GM21390 (cell line): ENCODE measurements around the gene VPS54.
"Not testable (repeated sequence)": the region's sequence is repeated elsewhere in the genome, so short reads cannot be mapped to it uniquely, and the experiment has no call there.

Experiments used
- ATAC-seq: cut with Tn5 transposase; IDR thresholded peaks from one replicate; pipeline ENCODE4 v1.9.1; 2021; ENCODE audit not compliant: unreplicated experiment

Gene VPS54

DNA sequence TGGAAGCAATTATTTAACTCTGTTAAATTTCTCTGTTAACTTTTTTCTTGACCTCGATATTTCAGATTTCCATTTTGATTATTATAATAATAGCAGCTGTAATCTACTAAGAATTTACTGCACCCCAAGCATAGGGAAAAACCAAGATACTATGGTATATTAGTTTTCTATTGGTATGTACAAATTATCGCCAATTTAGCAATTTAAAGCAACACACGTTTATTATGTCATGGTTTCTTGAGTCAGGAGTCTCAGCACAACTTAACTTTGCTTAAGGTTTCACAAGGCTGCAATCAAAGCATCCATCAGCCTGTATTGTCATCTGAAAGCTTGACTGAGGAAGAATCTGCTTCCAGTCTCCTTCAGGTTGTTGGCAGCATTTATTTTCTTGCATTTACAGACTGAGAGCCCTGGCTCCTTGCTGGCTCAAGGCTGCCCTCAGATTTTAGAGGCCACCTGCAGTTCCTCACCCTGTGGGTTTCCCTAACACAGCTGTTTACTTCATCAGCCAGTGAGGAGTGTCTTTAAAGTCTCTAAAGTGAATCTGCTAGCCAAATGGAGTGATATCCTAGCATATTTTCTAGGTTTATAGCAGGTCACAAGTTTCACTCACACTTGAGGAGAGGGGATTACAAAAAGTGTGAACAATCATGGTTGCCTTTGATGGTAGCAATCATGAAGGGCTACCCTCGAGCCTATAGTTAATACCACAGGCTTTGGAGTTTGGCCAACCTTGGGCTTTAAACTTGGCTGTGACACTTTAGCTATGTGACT is 4.4 kb upstream of the VPS54 start:
- no peak for ATAC-seq

- ATAC-seq, result no peak
Measured at GRCh38 chr2:64021578-64021977, 2.4 kb upstream of the VPS54 start.

GRCh38 chr2:64019975-64020528 is 824 bp upstream of the VPS54 start:
- no peak for ATAC-seq

DNA sequence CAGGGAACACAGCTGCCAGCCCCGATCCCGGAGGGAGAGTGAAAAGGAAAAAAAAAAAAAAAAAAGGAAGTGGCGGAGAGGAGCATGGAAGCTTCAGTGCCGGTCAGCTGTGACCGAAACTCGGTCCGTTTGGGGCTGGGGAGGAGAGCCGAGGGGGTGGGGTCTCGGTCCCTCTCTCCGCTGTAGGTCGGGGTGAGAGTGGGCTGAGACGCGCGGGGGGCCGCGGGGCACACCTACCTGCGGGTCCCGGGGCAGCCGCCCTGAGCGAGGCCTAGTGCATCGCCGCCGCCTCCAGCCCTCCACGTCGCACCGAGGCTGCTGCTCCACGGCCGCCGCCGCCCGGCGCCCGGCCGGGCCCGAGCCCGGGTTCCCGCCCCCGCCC is 536 bp downstream of the VPS54 start:
- peak; percentile 55 for ATAC-seq

GRCh38 chr2:64017811-64018700 is 1.2 kb downstream of the VPS54 start:
- ATAC-seq, result peak; percentile 13

- ATAC-seq, result no peak
Measured at GRCh38 chr2:64015898-64016297, 3.3 kb downstream of the VPS54 start.

DNA sequence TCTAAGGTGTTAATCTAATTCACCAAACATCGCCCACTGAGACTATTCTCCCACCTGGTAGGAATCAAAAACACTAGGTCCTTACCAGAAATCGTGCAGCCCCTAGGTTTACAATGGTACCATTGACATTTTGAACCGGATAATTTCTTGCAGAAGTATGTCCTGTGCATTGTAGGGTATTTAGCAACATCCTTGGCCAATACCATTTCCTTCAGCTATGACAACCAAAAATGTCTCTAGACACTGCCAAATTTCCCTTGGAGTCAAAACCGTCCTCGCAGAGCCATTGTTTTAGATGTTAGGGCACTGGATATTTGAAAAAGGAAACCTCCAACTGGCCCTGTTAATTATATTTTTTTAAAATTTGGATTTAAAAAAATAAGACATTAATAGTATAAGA is 3.8 kb downstream of the VPS54 start:
- ATAC-seq, result no peak

DNA sequence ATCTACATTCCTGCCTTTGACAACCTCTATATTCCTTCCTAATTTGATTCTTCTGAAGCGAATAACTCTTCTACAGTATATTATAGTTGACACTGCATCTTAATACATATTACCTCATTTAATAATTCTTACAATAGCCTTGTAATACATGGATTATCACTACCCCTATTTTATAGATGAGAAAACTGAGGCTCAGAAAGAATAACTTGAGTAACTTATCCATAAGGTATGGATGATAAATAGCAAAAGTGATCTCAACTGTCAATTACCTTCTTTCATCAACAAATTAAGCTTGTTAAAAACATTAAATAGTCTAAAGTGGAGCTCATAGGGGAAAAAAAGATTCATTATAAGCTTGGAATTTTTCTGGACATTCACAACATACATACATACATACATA is 4.6 kb downstream of the VPS54 start:
- ATAC-seq, result no peak

GRCh38 chr2:64013053-64013452 is 6.2 kb downstream of the VPS54 start:
- ATAC-seq, result no peak

GRCh38 chr2:64012115-64012514 is 7.1 kb downstream of the VPS54 start:
- ATAC-seq, result no peak

DNA sequence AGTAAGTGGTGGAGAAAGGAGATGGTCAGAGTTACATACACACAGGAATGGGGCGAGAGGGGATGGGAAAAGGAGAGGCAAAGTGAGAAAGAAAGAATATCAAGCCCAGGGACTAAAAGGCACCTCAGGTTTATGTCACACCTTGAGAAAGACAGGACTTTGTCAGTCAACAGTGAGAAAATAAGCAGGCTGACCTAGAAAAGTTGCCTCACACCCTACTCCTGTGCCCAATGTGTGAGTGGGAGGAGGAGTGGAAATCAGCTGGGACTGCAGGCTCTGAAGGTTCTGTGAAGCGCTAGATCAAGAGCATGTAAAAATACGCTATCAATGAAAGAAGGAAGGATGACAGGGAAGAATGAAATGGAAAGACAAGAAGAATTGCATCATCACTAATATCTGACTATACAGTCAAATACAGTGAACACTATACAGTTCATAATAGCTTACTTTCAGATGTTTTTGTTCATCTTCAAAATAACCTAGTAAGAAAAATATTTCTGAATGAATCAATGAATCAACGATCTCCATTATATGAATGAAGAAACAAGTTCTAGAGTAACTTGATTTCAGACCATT is 10.7 kb downstream of the VPS54 start:
- ATAC-seq, result no peak

- no peak for ATAC-seq
Measured at GRCh38 chr2:64007924-64008323, 11.3 kb downstream of the VPS54 start.

GRCh38 chr2:64005707-64006356 is 13.4 kb downstream of the VPS54 start:
- no peak for ATAC-seq

DNA sequence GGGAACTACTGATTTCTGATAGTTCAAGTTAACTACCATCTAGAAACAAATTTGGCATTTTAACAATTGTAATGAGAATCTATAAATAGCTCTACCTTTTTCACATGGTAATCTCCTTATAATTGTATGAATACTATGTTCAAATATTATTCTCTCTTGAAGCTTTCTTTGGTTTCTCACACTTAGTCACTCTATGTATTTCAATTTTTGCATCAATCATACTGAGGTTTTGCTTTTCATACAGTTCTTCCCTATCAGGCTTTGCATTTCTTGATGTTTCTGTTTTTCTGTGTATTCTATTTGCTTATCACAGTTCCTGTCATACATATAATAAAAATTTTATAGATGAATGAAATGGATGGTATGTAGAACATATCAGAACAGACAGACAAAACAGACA is 16.0 kb downstream of the VPS54 start:
- no peak for ATAC-seq

GRCh38 chr2:64001382-64002101 is 17.7 kb downstream of the VPS54 start:
- no peak for ATAC-seq

DNA sequence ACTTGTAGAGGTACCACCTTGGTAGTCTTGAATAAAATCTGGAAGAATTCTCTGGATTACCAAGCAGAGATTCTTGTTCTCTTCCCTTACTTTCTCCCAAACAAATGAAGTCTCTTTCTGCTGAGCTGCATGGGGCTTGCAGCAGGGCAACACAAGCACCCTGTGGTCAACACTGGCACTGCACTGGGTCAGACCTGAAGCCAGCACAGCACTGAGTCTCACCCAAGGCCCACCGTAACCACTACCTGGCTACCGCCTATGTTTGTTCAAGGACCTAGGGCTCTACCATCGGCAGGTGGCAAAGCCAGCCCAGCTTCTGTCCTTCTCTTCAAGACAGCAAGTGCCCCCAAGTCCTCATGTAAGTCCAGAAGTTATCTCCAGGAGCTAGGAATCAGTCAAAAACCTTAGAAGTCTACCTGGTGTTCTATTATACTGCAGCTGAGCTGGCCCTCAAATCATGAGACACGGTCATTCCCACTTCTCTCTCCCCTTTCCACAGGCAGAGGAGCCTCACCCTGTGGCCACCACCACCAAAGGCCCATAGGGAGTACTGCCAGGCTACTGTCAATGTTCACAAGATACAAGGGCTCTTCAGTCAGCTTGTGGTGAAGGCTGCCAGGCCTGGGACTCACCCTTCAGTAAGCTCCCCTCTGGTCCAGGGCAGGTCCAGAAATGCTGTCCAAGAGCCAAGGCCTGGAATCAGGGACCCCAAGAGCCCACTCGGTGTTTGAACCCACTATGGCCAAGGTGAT is 18.4 kb downstream of the VPS54 start:
- ATAC-seq, result no peak

DNA sequence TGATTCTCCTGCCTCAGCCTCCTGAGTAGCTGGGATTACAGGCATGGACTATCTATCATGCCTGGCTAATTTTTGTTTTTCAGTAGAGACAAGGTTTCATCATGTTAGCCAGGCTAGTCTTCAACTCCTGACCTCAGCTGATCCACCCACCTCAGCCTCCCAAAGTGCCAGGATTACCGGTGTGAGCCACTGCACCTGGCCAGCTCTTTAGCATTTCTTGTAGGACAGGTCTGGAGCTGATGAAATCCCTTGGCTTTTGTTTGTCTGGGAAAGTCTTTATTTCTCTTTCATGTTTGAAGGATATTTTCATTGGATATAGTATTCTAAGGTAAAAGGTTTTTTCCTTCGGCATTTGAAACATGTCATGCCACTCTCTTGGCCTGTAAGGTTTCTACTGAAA is 20.2 kb downstream of the VPS54 start:
- ATAC-seq, result no peak

GRCh38 chr2:63996582-63997198 is 22.5 kb downstream of the VPS54 start:
- not testable (repeated sequence) for ATAC-seq

GRCh38 chr2:63994329-63995070 is 24.7 kb downstream of the VPS54 start:
- ATAC-seq, result not testable (repeated sequence)
